GM23248 (cell line): ENCODE data around the gene CPSF4. TPM values are rescaled to one million over a fixed set of nuclear protein-coding genes. Genes with fewer than 3 reads are reported as not detected.

ENCODE experiments used
- DNase-seq: peaks from one replicate; pipeline ENCODE4 v3.0.0-alpha.2; 2015
- H2AFZ ChIP-seq: fragments of 200-600 bp; sonication (generic); 2 replicates; pipeline ENCODE4 v1.6.1; 2016; ENCODE audit warnings: antibody characterized with exemption
- H3F3A ChIP-seq: fragments of 200-600 bp; sonication (generic); 2 replicates; pipeline ENCODE4 v1.6.1; 2016; ENCODE audit warnings: mild to moderate bottlenecking, antibody characterized with exemption, mixed run types; ENCODE audit not compliant: insufficient read depth
- H3K27ac ChIP-seq: fragments of 200-600 bp; sonication (generic); 2 replicates; pipeline ENCODE4 v1.5.1; 2016; ENCODE audit warnings: mild to moderate bottlenecking
- H3K27me3 ChIP-seq: fragments of 200-600 bp; sonication (generic); replicated peaks from 2 replicates; pipeline ENCODE4 v1.6.1; 2016; ENCODE audit warnings: mild to moderate bottlenecking; ENCODE audit not compliant: insufficient read depth
- H3K36me3 ChIP-seq: fragments of 200-600 bp; sonication (generic); 2 replicates; pipeline ENCODE4 v1.6.1; 2016; ENCODE audit warnings: low read depth, mild to moderate bottlenecking
- H3K4me1 ChIP-seq: fragments of 200-600 bp; sonication (generic); 2 replicates; pipeline ENCODE4 v1.6.1; 2016; ENCODE audit warnings: mild to moderate bottlenecking; ENCODE audit not compliant: insufficient read depth
- H3K4me2 ChIP-seq: fragments of 200-600 bp; sonication (generic); one replicate; pipeline ENCODE4 v1.6.1; 2016; ENCODE audit warnings: mild to moderate bottlenecking; ENCODE audit not compliant: unreplicated experiment
- H3K4me3 ChIP-seq: fragments of 200-600 bp; sonication (generic); 2 replicates; pipeline ENCODE4 v1.5.1; 2016; ENCODE audit warnings: mild to moderate bottlenecking
- H3K79me2 ChIP-seq: fragments of 200-600 bp; sonication (generic); 2 replicates; pipeline ENCODE4 v1.6.1; 2016; ENCODE audit warnings: mild to moderate bottlenecking; ENCODE audit not compliant: insufficient read depth
- H3K9ac ChIP-seq: fragments of 200-600 bp; sonication (generic); 2 replicates; pipeline ENCODE4 v1.6.1; 2016; ENCODE audit warnings: mild to moderate bottlenecking
- H3K9me2 ChIP-seq: fragments of 200-600 bp; sonication (generic); 2 replicates; pipeline ENCODE4 v1.6.1; 2016; ENCODE audit warnings: mixed run types, mild to moderate bottlenecking, moderate library complexity; ENCODE audit not compliant: insufficient read depth
- H3K9me3 ChIP-seq: fragments of 200-600 bp; sonication (generic); one replicate; pipeline ENCODE4 v1.6.1; 2017; ENCODE audit warnings: low read depth
- H4K20me1 ChIP-seq: fragments of 200-600 bp; sonication (generic); 2 replicates; pipeline ENCODE4 v1.6.0; 2016; ENCODE audit not compliant: insufficient read depth
- EZH2 ChIP-seq: fragments of 200-600 bp; sonication (generic); IDR thresholded peaks from 2 replicates; pipeline ENCODE4 v1.6.1; 2018; ENCODE audit warnings: antibody characterized with exemption, mild to moderate bottlenecking; ENCODE audit not compliant: insufficient read depth, poor library complexity, severe bottlenecking
- EZH2phosphoT487 ChIP-seq: fragments of 200-600 bp; sonication (generic); IDR thresholded peaks from 2 replicates; pipeline ENCODE4 v1.6.1; 2018; ENCODE audit warnings: antibody characterized with exemption, moderate library complexity, mild to moderate bottlenecking, low read depth; ENCODE audit not compliant: insufficient read depth
- WGBS, 2 experiments: methylation state at CpG; one replicate each; pipeline ENCODE4 v1.1.6; 2015 to 2017; ENCODE audit warnings: low lambda C conversion rate in 2 of 2, low coverage in 1 of 2; ENCODE audit errors: missing lambda C conversion rate in 2 of 2; 5-methylcytosine and 5-hydroxymethylcytosine counted together
- in situ Hi-C: fragments of 300-500 bp; cut with MboI; formaldehyde crosslinking; loops from 2 replicates; pipeline ENCODE4 v1.15.0; 2020
- polyA plus RNA-seq: library from polyadenylated mRNA; unstranded; fragments of >200 nt; fragmentation: Nextera tagmentation; extraction: Ambion mirVana; gene quantifications from 2 replicates; pipeline ENCODE4 v1.2.1, GENCODE V29; 2016
- total RNA-seq: library from RNA; depleted of rRNA; stranded (reverse); fragments of >200 nt; shearing (Covaris generic); gene quantifications from 2 replicates; pipeline ENCODE4 v1.2.3, GENCODE V29; 2014

The CPSF4 gene
- total and polyA plus RNA-seq, 2 experiments from 2014 or later = 19.5 to 44.9 TPM

DNA sequence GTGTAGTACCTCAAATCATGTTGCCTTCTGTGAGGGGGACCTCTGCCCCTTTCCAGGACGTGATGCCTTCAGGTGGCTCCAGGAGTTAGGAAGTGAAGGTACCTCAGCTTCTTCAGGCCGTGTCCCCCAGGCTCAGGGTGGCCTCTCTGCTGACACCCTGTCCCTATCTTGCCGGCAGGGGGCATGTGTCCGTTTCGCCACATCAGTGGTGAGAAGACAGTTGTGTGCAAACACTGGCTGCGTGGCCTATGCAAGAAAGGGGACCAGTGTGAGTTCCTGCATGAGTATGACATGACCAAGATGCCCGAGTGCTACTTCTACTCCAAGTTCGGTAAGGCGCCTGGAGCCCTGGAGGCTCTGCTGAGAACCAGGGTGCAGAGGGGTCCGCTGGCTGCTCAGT lies 9.2 kb downstream of the CPSF4 start:
- no peak overlapping the region for H3K9ac ChIP-seq
- WGBS, 2 experiments = 93 to 95% methylated on average over 10 of the region's 10 CpGs

DNA sequence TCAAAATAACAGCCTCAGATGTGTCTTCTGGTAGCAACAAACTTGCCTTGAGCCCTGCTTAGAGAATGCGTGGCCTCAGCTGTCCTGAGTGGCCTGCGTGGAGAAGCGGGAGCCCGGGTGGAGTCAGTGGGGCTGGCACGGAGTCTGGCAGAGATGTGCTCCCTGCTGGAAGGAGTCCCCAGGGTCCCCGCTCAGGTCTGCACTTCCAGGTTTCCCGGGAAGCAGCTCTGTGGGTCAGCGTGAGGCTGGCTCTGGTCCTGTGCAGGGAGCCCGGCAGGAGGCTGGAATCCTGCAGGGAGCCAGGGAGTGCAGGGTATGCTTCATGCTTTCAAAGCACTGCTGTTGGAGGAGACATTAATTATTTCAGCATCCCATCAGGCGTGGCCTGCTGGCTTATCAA lies 10.1 kb downstream of the CPSF4 start:
- WGBS, 2 experiments = 86 to 92% methylated on average over 8 to 10 of the region's 10 CpGs

More for the DNA sequence above, 9.2 kb downstream of the CPSF4 start:
- in situ Hi-C loops = no loop called here
- Histone ChIP-seq H3K4me2 (no peak overlapping the region), H4K20me1 (no peaks in the 10 kb centered on the region), H3K27ac (no peak overlapping the region), H3K36me3 (peaks cover 11% of the 10 kb centered on the region), H3K27me3 (no peaks in the 10 kb centered on the region), H3K79me2 (peaks cover 15% of the 10 kb centered on the region), H3K9me3 (no peaks in the 10 kb centered on the region), H3K9me2 (no peaks in the 10 kb centered on the region), H3K4me3 (no peak overlapping the region), H3K4me1 (no peaks in the 10 kb centered on the region), H2AFZ (no peak overlapping the region), H3F3A (no peaks in the 10 kb centered on the region)
- TF ChIP-seq EZH2phosphoT487 = no peak
- no peak for TF ChIP-seq EZH2
- no peak for DNase-seq

DNA sequence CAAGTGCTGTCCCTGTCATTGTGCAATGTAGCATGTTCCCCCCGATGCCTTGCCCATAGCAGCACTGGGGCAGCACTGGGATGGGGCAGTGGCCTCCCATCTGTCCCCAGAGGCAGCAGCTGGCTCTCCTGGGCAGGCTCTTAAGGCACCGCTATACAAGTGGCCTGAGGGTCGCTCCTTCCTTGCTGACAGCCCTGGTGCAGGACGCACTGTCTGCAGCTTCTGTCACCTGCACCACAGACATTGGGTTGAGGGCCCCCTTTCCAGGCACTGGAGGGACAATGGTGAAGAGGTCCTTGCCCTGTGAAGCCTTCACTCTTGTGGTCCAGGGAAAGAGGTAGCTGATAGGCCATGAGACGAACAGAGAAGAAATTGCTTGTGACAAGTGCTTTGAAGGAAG lies 10.6 kb downstream of the CPSF4 start:
- no peak overlapping the region for H3K4me3 ChIP-seq
- H3K9me3 ChIP-seq = no peaks in the 10 kb centered on the region
- WGBS, 2 experiments = 86 to 87% methylated on average over 5 of the region's 5 CpGs
- no peaks in the 10 kb centered on the region for H3K27me3 ChIP-seq
- no peaks in the 10 kb centered on the region for H3K4me1 ChIP-seq
- in situ Hi-C loops = no loop called here
- no peaks in the 10 kb centered on the region for H4K20me1 ChIP-seq
- DNase-seq = no peak
- peaks cover 6% of the 10 kb centered on the region; the same call in 1 of the 2 replicates for H3K79me2 ChIP-seq
- H3K9ac ChIP-seq = no peak overlapping the region
- no peak overlapping the region for H2AFZ ChIP-seq
- no peak overlapping the region for H3K27ac ChIP-seq
- no peaks in the 10 kb centered on the region for H3F3A ChIP-seq
- H3K9me2 ChIP-seq = no peaks in the 10 kb centered on the region
- H3K36me3 ChIP-seq = peaks cover 10% of the 10 kb centered on the region
- TF ChIP-seq EZH2phosphoT487 = no peak
- no peak for TF ChIP-seq EZH2
- no peak overlapping the region for H3K4me2 ChIP-seq

More for the DNA sequence above, 10.1 kb downstream of the CPSF4 start:
- no peaks in the 10 kb centered on the region for H3K9me3 ChIP-seq
- TF ChIP-seq EZH2 (no peak), EZH2phosphoT487 (no peak)
- no peaks in the 10 kb centered on the region for H3F3A ChIP-seq
- no peaks in the 10 kb centered on the region for H3K9me2 ChIP-seq
- no peaks in the 10 kb centered on the region for H4K20me1 ChIP-seq
- no peak overlapping the region for H2AFZ ChIP-seq
- DNase-seq = no peak
- peaks cover 10% of the 10 kb centered on the region for H3K36me3 ChIP-seq
- H3K27ac ChIP-seq = no peak overlapping the region
- H3K79me2 ChIP-seq = peaks cover 8% of the 10 kb centered on the region
- no peak overlapping the region for H3K4me2 ChIP-seq
- H3K27me3 ChIP-seq = no peaks in the 10 kb centered on the region
- H3K4me1 ChIP-seq = no peaks in the 10 kb centered on the region
- in situ Hi-C loops = no loop called here
- no peak overlapping the region for H3K4me3 ChIP-seq
- no peak overlapping the region for H3K9ac ChIP-seq

DNA sequence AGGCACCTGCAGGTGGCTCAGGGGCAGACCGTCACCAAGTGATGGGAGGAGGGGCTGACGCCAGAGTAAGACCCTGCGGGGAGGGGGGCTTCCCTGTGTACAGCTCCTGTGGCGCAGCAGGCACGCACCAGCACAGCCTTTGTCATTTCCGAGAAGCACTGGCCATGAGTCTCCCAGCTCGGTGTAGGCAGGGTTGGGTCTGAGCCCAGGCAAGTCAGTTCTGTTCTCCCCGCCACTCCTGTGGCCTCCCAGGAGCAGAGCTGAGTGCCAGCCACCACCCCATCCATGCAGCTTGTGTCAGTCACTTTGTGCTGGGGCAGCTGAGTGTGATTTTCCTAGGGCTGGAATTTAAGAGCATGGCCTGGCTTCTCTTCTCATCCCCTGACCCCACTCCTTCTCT lies 13.2 kb downstream of the CPSF4 start:
- H3K79me2 ChIP-seq = peaks cover 23% of the 10 kb centered on the region
- H3K27ac ChIP-seq = no peak overlapping the region
- H2AFZ ChIP-seq = no peak overlapping the region
- H3F3A ChIP-seq = peaks cover 6% of the 10 kb centered on the region; the same call in 1 of the 2 replicates
- H3K4me2 ChIP-seq = no peak overlapping the region
- no peak overlapping the region for H3K4me3 ChIP-seq
- no peaks in the 10 kb centered on the region for H3K9me2 ChIP-seq
- no peaks in the 10 kb centered on the region for H3K27me3 ChIP-seq
- in situ Hi-C loops = no loop called here
- no peak for TF ChIP-seq EZH2
- H3K36me3 ChIP-seq = no peaks in the 10 kb centered on the region; the same call in 1 of the 2 replicates
- 80 to 88% methylated on average over 7 to 8 of the region's 8 CpGs for WGBS, 2 experiments
- no peaks in the 10 kb centered on the region for H3K4me1 ChIP-seq
- DNase-seq = no peak
- H4K20me1 ChIP-seq = no peaks in the 10 kb centered on the region
- no peaks in the 10 kb centered on the region for H3K9me3 ChIP-seq
- no peak overlapping the region for H3K9ac ChIP-seq

DNA sequence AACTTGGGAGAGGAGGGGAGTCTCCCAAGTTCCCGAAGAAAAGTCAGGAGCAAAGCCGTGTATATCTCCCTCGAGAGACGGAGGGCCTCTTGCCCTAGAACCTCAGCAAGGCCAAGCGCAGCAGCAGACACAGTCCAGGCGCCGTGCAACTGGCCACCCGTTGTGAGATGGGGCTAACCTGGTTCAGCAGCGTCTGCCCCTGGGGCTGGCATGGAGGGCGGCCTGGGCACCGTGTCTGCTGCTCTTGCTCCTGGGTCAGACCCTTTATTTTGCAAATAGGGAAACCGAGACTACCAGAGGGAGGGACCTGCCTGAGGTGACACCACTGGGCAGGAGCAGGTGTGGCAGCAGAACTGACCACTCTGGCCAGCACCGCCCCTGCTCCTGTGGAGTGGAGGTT lies 13.8 kb downstream of the CPSF4 start:
- no peaks in the 10 kb centered on the region; the same call in 1 of the 2 replicates for H3K36me3 ChIP-seq
- H3K27ac ChIP-seq = no peak overlapping the region
- H3K79me2 ChIP-seq = peaks cover 29% of the 10 kb centered on the region
- H3K4me2 ChIP-seq = no peak overlapping the region
- 89% methylated on average over 13 of the region's 13 CpGs for WGBS, 2 experiments
- DNase-seq = no peak
- TF ChIP-seq EZH2 = no peak
- TF ChIP-seq EZH2phosphoT487 = no peak
- H3K9me3 ChIP-seq = no peaks in the 10 kb centered on the region
- in situ Hi-C loops = no loop called here
- no peaks in the 10 kb centered on the region for H4K20me1 ChIP-seq
- no peak overlapping the region for H2AFZ ChIP-seq
- H3K9me2 ChIP-seq = no peaks in the 10 kb centered on the region
- peaks cover 6% of the 10 kb centered on the region; the same call in 1 of the 2 replicates for H3F3A ChIP-seq
- H3K27me3 ChIP-seq = no peaks in the 10 kb centered on the region
- no peak overlapping the region for H3K9ac ChIP-seq
- no peaks in the 10 kb centered on the region for H3K4me1 ChIP-seq
- no peak overlapping the region for H3K4me3 ChIP-seq
